HFF-Myc (cell line): ENCODE measurements around the gene TJP3.

Source experiments
- DNase-seq: peaks from one replicate; pipeline ENCODE4 v3.0.0-alpha.2; 2011; ENCODE audit warnings: low read depth; ENCODE audit errors: extremely low read depth
- H3K4me3 ChIP-seq: replicated peaks from 2 replicates; pipeline ENCODE4 v1.5.1; 2011; ENCODE audit warnings: low read depth, mild to moderate bottlenecking, control low read depth, low read length
- CTCF ChIP-seq: IDR thresholded peaks from 2 replicates; pipeline ENCODE4 v1.5.1; 2012; ENCODE audit warnings: mild to moderate bottlenecking, low read depth, low read length, control low read depth; ENCODE audit errors: missing control alignments

TJP3 gene

GRCh38 chr19:3720349-3720917 is 12.2 kb downstream of the TJP3 start:
- H3K4me3 ChIP-seq, result no peak overlapping the region
- TF ChIP-seq CTCF, result no peak
- no peak for DNase-seq

- no peak for DNase-seq
- TF ChIP-seq CTCF, result no peak
- no peak overlapping the region for H3K4me3 ChIP-seq
Observed at GRCh38 chr19:3721131-3721886, 13.1 kb downstream of the TJP3 start.

GRCh38 chr19:3721887-3722442 is 13.8 kb downstream of the TJP3 start:
- DNase-seq, result no peak
- H3K4me3 ChIP-seq, result no peak overlapping the region
- no peak for TF ChIP-seq CTCF

GRCh38 chr19:3722443-3723109 is 14.4 kb downstream of the TJP3 start:
- H3K4me3 ChIP-seq, result no peak overlapping the region
- TF ChIP-seq CTCF, result no peak
- DNase-seq, result no peak

GRCh38 chr19:3723110-3723488 is 14.9 kb downstream of the TJP3 start:
- TF ChIP-seq CTCF, result no peak
- no peak for DNase-seq
- no peak overlapping the region for H3K4me3 ChIP-seq

- no peak for TF ChIP-seq CTCF
- DNase-seq, result no peak
- H3K4me3 ChIP-seq, result no peak overlapping the region
Observed at GRCh38 chr19:3723883-3724282, 15.7 kb downstream of the TJP3 start.
